ENCODE results near the gene SLC5A5.

SLC5A5 gene

DNA sequence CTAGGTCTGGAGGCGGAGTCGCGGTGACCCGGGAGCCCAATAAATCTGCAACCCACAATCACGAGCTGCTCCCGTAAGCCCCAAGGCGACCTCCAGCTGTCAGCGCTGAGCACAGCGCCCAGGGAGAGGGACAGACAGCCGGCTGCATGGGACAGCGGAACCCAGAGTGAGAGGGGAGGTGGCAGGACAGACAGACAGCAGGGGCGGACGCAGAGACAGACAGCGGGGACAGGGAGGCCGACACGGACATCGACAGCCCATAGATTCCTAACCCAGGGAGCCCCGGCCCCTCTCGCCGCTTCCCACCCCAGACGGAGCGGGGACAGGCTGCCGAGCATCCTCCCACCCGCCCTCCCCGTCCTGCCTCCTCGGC, at the start of gene SLC5A5:
TSS of gene SLC5A5 (plus strand) at position 68 of the 373 bp plus-strand sequence. CDS start 375 bp downstream, outside the sequence.
- DNase-seq (ENCODE audit: low read depth) = no peak

- DNase-seq (ENCODE audit: low read depth) = no peak
These were observed 47.4 kb upstream of the SLC5A5 start for GRCh38 chr19:17824339-17824738.

GRCh38 chr19:17826508-17827056, 45.2 kb upstream of the SLC5A5 start:
- DNase-seq (ENCODE audit: low read depth) = no peak

- DNase-seq (ENCODE audit: low read depth) = no peak
These were observed 41.7 kb upstream of the SLC5A5 start for GRCh38 chr19:17829855-17830566.

GRCh38 chr19:17830567-17831418, 41.0 kb upstream of the SLC5A5 start:
- no peak for DNase-seq (ENCODE audit: low read depth)

DNA sequence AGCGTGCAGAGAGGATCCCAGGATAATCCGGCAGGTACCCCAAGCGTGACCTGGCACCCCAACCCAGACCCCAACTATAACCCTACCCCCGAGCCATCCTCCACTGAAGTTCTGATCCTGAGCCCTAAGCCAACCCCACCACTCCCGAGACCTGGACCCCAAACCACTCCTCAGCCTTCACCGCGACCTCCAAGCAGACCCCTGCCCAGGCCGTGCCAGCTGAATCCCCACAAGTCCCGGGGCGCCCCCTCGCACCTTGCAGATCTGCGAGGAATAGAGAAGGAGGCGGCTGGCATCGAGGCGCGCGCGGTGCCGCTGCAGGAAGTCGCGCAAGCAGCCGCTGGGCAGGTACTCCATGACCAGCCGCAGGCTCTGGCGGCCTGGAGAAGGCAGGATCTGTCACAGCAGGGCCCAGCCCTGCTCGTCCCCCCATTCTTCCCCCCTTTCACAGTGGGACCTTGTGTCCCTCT, 40.3 kb upstream of the SLC5A5 start:
- no peak for DNase-seq (ENCODE audit: low read depth)

DNA sequence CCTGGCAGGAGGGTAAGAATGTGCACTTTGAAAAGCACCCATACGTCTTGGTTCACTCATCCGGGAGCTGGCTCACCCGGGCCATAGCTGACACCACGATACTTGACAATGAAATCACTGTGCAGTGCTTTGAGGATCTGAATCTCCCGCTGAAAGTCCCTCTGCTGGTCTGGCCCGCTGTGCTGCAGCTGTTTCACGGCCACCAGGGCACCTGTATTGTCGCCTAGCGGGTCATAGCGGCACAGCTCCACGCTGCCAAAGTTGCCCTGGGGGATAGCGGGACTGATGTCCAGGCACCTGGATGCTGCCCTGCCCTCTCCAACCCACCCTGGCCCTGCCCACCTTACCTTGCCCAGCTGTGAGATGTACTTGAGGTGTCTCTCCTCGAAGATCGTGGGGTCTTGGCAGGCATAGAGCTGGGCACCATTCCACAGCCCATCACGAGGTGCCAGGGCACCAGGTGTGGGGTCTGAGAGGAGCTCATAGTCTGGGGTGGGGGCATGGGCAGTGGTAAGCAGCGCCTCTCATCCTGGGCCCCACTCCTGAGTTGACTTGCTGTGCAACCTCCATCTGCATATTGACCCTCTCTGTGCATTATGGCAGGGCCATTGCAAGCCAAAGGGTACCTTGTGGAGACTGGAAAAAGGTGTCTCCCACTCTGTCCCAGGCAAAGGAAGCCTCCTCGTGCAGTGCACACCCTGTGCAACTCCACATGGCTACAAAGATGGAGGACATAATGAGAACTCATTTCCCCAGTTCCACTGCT, 39.1 kb upstream of the SLC5A5 start:
- DNase-seq (ENCODE audit: low read depth) = no peak

DNA sequence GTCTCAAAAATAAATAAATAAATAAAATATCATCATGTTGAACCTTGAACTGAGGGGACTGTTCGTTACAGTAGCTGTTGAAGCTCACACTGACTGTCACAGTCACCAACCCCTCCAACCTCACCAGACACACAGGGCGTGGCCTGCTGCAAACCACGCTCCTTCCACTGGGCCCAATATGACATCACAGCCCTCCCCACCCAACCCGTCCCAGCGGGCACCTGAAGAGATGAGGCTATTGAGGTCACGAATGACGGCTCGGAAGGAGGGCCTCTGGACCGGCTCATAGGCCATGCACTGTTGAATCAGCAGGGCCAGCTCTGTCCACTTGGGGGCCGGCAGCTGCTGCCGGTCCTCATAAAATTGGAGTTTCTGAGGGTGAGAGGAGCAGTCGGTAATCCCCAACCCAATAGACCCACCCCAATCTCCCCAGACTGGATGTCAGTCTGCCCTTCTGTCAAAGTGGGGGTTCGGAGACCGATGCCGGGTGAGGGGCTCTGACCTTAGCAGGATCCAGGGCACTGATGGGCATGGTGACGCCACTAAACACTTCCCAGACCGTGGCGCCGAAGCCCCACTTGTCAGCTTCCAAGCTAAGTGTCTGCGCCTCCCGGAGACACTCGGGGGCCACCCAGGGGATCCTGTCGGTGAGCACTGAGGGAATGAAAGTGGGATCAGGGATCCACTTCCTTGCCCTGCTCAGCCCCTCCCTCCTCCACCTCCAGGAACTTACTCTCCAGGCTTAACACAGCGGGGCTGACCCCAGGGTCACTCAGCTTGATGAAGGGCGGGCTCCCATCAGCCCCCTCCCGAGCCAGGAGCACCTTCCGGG, 37.2 kb upstream of the SLC5A5 start:
- DNase-seq (ENCODE audit: low read depth) = no peak

DNA sequence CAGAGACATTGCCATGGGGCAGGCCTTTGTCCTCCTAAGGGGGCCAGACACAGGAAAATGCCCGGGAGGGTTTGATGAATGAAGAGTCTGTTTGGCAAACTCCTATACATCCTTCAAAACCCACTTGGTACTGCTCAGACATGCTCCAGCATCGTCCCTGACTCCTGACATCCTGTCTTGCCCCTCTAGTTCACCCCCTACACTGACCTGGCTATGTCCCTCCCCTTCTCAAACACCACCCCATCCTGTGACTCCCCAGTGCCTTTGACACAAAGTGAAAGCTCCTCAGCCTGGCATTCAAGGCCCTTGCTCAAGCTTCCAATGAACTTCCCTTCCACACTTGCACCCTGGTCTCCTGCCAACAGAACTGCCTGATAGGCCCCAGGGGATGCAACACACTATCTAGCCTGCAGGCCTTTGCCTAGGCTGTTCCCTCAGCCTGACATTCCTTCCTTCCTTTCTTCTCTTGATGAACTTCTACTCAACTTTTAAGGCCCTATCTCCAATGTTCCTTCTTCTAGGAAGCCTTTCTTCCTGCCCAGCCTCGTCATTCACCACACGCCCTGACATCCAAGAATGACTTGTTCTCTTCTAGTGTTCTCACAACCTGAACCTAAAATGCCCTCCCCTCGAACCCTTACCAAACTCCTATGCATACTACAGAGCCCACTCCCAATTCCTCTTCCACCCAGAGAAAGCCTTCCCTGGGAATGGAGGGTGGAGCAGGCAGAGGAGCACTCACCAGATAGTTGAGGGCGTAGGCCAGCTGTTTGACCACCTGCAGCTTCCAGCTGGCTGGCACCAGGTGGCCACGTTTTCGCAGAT, 36.4 kb upstream of the SLC5A5 start:
- DNase-seq (ENCODE audit: low read depth) = no peak

- no peak for DNase-seq (ENCODE audit: low read depth)
These were observed 35.2 kb upstream of the SLC5A5 start for GRCh38 chr19:17836530-17836929.

- no peak for DNase-seq (ENCODE audit: low read depth)
These were observed 33.8 kb upstream of the SLC5A5 start for GRCh38 chr19:17837972-17838371.

DNA sequence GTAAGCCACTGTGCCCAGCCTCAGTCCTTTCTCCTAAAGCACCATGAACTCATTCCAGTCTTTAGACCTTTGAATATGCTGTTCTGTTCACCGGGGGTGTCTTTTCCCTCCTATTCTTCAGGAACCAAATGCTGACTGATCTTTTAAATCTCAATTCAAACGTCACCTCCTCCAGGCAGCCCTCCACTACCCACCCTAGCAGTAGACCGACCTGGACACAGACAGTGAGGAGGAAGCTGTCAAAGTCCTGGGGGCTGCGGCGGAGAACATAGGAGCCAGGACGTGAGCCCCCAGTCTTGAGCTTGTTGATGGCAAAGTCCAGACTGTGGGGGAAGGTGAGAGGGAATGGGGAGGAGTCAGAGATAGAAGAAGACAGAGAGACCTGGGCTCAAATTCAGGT, 31.7 kb upstream of the SLC5A5 start:
- DNase-seq (ENCODE audit: low read depth) = no peak

GRCh38 chr19:17841371-17841809, 30.4 kb upstream of the SLC5A5 start:
- no peak for DNase-seq (ENCODE audit: low read depth)

DNA sequence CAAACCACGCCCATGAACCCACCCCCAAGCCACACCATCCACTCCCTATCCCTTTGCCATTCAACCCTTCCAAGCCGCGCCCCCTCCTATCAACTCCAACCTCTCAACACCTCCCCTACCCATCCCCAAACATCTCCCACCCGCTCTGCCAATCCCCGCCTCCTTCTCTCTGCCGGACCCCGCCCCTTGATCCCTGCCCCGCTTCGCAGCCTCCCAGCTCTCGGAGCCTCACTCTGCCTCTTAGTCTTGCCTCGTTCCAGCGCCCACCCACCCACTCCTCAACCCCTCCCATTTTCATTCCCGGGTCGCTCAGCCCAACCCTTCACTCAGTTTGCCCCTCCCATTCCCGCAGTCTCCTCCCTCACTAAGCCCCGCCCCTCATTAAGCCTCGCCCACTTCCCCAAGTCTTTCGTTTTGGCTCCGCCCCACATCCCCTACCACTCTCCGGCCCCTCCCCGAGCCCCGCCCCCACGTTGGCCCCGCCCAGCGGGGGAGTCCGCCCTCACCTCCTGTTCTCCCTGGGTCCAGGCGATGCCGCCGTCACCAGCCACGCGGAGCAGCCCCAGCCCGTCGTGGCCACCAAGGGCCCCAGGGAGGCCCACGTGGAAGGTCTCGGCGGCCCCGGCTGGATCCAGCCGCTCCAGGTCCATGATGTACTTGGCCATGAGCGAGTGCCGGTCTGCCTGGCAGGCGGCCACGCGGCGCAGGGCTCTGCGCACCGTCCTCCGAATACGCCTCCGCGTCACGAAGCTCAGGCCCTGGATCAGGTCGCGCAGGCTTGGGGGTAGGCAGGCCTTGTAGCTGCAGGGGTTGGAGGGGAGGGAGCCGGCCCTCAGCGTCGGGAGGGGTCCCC, 29.7 kb upstream of the SLC5A5 start:
- DNase-seq (ENCODE audit: low read depth) = peak; percentile 40

DNA sequence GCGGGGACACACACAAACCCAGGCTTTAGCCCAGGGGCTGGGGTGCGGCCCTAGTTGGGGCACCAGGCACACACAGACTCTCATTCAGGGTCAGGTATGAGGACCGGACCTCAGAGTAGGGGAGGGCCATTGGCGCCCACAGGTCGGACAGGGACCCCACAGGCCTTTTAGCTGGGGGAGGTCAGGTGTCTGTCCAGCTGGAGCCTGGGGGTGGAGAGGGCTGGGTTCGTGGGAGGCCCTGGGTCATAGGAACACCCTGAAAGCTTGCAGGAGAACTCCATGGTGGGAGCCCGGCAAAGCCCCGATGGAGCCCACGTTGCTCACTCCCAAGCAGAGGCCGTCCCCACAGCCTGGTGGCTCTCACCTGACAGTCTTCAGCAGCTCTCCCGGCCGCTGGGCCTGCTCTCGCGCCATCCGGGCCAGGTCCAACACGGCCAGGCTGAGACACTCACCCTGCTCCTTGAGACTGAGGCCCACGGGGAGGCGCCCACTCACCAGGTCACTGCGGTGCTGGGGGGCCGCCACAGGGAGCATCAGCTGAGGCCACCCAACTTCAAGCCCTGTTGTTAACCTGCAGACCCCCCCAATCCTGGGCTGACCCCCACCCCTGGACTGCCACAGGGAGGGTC, 29.0 kb upstream of the SLC5A5 start:
- no peak for DNase-seq (ENCODE audit: low read depth)

DNA sequence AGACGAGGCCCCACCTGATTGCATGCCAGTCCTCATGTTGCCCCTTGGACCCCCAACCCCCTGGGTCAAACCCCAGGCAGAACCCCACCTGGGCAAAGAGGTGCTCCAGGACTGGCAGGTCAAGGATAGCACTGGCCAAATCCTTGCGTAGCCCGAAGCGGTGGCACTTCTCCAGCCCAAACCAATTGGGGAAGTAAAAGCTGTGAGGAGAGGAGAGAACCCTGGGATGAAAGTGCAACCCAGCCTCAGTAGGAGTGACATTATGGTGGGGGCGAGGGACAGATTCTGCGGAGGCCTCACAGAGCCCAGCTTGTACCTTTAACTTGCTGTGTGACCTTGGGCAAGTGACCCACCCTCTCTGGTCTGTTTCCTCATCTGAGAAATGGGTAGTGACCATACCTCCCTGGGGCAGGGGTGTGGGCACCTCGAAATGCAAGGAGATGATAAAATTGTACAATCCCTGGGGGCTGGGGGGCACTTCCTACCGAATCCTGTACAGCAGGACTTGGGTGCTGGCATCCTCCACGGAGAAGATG, 28.4 kb upstream of the SLC5A5 start:
- DNase-seq (ENCODE audit: low read depth) = no peak

DNA sequence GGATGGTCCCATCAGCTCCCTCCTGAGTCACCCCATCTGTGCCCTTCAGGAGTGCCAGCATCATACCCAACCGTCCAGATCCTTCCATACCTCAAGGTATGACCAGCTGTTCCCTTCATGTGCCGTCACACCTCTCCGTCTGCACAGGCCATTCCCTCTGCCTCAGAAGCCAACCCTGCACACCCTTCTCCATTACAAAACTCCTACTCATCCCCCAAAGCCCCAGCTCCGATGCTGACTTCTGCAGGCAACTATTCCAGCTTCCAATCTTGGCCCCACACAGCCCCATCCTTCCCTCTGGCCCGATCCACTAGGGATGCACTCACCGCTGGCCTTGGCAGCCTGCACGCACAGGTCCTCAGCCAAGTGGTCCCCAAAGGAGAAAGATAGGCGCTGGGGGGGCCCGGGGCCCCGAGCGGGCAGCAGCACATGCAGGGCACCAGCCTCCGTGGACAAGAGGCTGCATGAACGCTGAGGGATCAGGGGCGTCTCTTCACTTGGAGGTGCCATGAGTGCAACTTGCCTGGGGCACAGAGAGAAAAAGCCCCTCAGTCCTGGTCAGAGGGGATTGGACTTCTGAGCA, 27.7 kb upstream of the SLC5A5 start:
- DNase-seq (ENCODE audit: low read depth) = no peak

GRCh38 chr19:17846146-17846545, 25.6 kb upstream of the SLC5A5 start:
- no peak for DNase-seq (ENCODE audit: low read depth)

Data from stimulated activated CD8-positive, alpha-beta memory T cell treated with anti-CD3 and anti-CD28 coated beads, Interleukin-15, amount 100 ng/mL, for 1 hour (primary cell).